Measurements from ENCODE around the gene PFKM.

- TF ChIP-seq EZH2 (IDR thresholded peaks at IDR 0.05; ENCODE audit: borderline replicate concordance, low read depth, low read length, severe bottlenecking) (no peak), CTCF (IDR thresholded peaks at IDR 0.05; ENCODE audit: borderline replicate concordance, extremely low read depth, low read length, poor library complexity, severe bottlenecking) (no peak)
These were observed at the start of gene PFKM for GRCh38 chr12:48119078-48119833.
